HL-60 (cell line): ENCODE results near the gene BCHE.
"Not testable (repeated sequence)": the region's sequence is repeated elsewhere in the genome, so short reads cannot be mapped to it uniquely, and the experiment has no call there.

Source experiments
- DNase-seq, 2 experiments: peaks; one replicate each; pipeline ENCODE4 v3.0.0-alpha.2; 2010 to 2020; ENCODE audit warnings: low read depth in 1 of 2, low spot score in 1 of 2
- H3K27ac ChIP-seq: fragments of 250-450 bp; sonication (Bioruptor Pico); replicated peaks from 2 replicates; pipeline ENCODE4 v1.5.1; 2020; ENCODE audit warnings: mild to moderate bottlenecking, moderate library complexity
- H3K27me3 ChIP-seq: fragments of 250-450 bp; sonication (Bioruptor Pico); 2 replicates; pipeline ENCODE4 v1.5.1; 2021; ENCODE audit warnings: mild to moderate bottlenecking, moderate library complexity; ENCODE audit not compliant: insufficient read depth, poor library complexity, severe bottlenecking
- H3K4me3 ChIP-seq: replicated peaks from 2 replicates; pipeline ENCODE4 v1.5.1; 2011; ENCODE audit warnings: mild to moderate bottlenecking, control low read depth, low read length; ENCODE audit not compliant: insufficient read depth
- CTCF ChIP-seq: IDR thresholded peaks from one replicate; pipeline ENCODE4 v1.5.1; 2011; ENCODE audit warnings: low read length, control low read depth, inconsistent platforms; ENCODE audit not compliant: insufficient read depth
- GABPA ChIP-seq: IDR thresholded peaks from 2 replicates; pipeline ENCODE4 v1.6.1; 2012; ENCODE audit warnings: low read depth
- POLR2AphosphoS5 ChIP-seq: IDR thresholded peaks from 2 replicates; pipeline ENCODE4 v1.6.1; 2012; ENCODE audit warnings: low read depth
- REST ChIP-seq: IDR thresholded peaks from 2 replicates; pipeline ENCODE4 v1.6.1; 2012; ENCODE audit warnings: low read depth; ENCODE audit not compliant: insufficient replicate concordance
- SPI1 ChIP-seq: IDR thresholded peaks from 2 replicates; pipeline ENCODE4 v1.6.1; 2012; ENCODE audit warnings: low read depth, mild to moderate bottlenecking, borderline replicate concordance

The BCHE gene

DNA sequence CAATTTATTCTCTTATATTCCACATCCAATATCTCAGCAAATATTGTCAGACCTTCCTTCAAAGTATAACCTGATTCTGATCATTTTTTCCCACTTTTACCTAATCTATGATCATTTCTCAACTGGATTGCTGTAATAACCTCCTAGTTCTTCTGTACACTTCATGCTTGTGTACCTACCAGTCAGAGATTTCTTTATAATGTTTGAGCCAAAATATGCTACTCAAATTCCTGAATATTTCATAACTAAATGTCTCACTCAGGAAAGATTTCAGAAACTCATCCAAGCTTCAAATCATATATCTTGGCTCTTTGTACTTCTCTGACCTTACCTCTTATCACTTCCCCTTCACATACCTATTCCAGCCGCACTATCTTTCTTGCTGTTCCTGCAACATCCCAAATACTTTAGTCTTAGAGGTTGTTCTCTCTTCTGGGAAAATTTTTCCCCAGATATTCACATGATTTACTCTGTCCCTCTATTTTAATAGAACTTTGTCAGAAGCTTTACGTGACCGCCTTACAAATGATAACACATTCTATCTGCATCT, 20.0 kb downstream of the BCHE start:
- Histone ChIP-seq H3K27me3 (no peaks in the 10 kb centered on the region), H3K27ac (no peak overlapping the region), H3K4me3 (no peak overlapping the region)
- no peak for DNase-seq
- TF ChIP-seq GABPA (no peak), REST (no peak)

GRCh38 chr3:165816209-165816608, 21.0 kb downstream of the BCHE start:
- no peak overlapping the region for H3K27ac ChIP-seq
- TF ChIP-seq GABPA (no peak), CTCF (no peak), SPI1 (no peak), REST (no peak), POLR2AphosphoS5 (no peak)
- no peak overlapping the region for H3K4me3 ChIP-seq

GRCh38 chr3:165815682-165816081, 21.5 kb downstream of the BCHE start:
- no peak overlapping the region for H3K4me3 ChIP-seq
- TF ChIP-seq REST (no peak), SPI1 (no peak)
- H3K27ac ChIP-seq: no peak overlapping the region
- DNase-seq: no peak
- H3K27me3 ChIP-seq: no peaks in the 10 kb centered on the region

More at GRCh38 chr3:165816209-165816608, 21.0 kb downstream of the BCHE start:
- DNase-seq: no peak
- H3K27me3 ChIP-seq: no peaks in the 10 kb centered on the region

GRCh38 chr3:165814380-165814779, 22.8 kb downstream of the BCHE start:
- no peak for DNase-seq
- no peak overlapping the region for H3K27ac ChIP-seq
- TF ChIP-seq REST: no peak
- no peak for TF ChIP-seq SPI1
- TF ChIP-seq CTCF: no peak
- TF ChIP-seq GABPA: no peak
- no peak for TF ChIP-seq POLR2AphosphoS5
- no peaks in the 10 kb centered on the region for H3K27me3 ChIP-seq
- H3K4me3 ChIP-seq: no peak overlapping the region

GRCh38 chr3:165807937-165808336, 29.3 kb downstream of the BCHE start:
- DNase-seq, H3K27ac ChIP-seq, H3K4me3 ChIP-seq, H3K27me3 ChIP-seq: not testable (repeated sequence)
